Measurements from ENCODE around the gene SSPN.

SSPN gene

DNA sequence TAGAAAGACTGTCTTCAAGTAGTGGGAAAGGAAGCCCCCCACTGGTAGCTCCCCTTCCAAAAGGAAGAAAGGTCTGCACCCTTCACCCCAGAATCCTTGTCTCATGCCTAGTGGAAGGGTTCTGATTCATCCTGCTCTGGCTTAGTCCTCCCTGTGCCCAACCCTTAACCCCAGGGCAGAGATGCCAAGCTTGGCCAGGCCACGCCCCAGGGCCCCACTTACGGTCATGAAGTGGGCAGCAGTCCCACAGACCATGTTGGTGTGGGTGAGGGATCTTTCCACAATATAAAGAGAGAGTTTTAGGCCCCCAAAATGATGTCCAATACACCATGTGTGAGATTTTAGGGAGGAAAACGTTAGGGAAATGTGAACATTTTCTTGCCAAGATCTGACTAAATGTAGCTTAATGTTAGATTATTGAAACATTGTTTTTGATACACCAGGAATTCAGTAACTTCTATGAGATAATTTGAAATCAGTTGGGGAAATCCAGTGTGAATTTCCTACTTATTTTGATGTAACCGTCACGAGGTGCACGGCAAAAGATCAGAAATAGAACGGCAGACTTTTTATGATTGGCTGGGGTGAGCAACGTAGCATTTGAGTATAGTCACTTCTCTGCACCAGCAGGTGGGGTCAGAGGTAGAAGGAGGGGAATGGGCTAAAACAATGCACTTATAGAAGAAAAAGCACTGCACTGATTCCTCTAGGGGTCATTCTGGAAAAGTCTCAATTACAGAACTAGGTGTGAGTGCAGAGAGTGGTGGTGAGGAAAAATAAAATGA lies 8.2 kb upstream of the SSPN start:
- no peak for DNase-seq

DNA sequence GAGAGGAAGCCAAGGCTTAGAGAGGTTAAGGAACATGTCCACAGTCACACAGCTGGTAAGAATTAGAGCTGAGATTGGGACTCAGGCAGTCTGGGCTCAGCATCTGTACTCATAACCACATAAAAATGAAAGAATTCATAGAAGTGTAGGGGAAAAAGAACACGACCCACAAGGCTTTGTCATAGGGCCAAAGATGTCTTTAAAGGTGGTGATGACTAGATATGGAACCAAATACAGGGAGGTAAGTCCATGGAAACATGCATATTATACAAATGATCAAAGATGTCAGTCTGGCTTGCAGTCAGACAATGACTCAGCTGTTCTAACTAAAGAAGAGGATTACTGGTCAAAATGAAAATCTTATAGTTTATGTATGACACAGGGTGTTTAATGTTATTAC lies 7.2 kb upstream of the SSPN start:
- DNase-seq: no peak

DNA sequence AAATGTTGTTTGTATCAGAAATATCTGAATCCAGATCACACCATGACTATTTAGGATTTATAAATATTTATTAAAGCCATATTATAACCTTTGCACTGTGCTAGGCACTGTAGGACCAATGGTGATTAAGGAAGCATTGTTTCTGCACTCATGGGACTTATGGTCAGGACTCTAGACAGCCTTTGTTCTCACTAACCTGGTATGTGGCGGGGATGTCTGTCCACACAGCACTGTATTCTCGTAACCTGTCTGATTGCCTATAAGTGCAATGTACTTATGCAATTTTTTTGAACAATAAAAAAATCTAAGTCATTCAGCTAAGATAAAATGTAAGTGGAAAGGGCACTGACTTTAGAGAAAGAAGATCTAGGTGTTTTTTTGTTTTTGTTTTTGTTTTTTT lies 6.7 kb upstream of the SSPN start:
- no peak for DNase-seq

DNA sequence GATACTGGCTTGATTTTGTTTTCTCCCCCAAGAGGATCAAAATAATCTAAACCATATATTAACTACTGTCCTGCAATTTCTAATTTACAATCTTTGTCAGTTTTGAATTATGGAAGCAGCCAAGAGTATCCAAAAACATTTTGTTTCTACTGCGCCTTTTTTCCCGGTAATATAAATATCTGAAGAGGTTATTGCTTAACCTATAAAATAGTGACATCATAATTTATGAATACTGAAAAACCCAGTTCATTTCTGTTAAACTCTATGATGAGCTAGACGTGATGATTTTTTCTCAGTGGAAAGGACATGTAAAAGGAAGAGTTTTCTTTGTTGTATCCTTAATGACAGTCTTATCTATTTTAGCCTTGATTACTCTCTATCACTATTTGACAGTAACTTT lies 3.2 kb upstream of the SSPN start:
- DNase-seq: no peak

DNA sequence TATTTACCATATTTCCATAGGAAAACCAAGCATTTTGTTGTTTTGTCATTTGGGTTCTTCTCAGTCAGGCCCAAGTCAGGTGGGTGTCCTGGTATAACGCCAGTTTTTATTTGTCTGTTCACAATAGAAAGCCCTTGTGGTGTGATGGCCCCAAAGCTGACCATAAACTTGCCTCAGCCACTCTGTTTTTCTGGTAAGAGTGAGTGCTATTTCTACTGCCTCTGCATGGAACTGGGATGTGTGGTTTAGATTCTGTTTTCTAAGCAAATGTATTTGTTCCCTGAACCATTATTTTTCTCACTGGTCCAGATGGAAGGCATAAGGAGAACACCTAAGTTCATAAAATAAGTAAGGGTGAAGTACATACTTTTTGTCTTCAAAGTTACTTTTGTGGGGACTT lies 1.8 kb upstream of the SSPN start:
- DNase-seq: no peak

DNA sequence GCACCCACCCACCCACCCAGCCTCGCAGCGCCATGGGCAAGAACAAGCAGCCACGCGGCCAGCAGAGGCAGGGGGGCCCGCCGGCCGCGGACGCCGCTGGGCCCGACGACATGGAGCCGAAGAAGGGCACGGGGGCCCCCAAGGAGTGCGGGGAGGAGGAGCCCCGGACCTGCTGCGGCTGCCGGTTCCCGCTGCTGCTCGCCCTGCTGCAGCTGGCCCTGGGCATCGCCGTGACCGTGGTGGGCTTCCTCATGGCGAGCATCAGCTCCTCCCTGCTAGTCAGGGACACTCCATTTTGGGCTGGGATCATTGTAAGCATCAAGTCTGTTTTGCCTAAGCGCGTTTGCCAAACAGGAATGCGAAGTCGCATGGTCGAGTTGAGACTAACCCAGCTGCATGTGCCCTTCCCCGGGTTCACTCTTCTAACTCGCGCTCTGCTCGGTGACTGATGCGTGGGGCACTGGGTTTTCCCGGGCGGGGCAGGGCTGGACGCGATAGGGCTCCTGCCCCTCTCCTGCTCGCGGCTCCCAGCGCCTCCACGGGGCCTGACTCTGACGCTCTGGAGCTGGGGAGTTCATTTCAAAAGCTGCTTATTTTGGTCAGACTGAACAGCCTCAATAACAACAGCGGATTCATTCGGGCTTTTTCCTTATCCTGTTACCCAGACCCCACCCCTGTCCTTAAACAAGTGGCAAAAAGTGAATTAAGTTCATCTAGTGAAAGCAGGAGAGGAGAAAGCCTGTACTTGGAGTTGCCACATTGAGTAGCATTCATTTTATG lies 458 bp downstream of the SSPN start:
- no peak for DNase-seq

DNA sequence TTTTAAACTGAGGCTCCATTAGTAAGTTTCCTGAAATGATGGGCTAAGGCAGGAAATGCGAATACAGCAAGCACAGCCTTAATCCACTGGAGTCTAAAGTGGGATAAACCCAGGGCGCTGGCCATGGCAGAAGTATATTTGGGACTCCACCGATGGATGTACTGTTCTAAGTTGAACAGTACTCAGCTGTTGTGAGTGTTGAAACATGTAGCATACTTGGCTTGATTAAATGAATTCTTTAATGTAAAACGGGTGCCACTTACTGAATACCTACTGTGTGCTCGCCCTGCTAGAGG lies 996 bp downstream of the SSPN start:
- no peak for DNase-seq

DNA sequence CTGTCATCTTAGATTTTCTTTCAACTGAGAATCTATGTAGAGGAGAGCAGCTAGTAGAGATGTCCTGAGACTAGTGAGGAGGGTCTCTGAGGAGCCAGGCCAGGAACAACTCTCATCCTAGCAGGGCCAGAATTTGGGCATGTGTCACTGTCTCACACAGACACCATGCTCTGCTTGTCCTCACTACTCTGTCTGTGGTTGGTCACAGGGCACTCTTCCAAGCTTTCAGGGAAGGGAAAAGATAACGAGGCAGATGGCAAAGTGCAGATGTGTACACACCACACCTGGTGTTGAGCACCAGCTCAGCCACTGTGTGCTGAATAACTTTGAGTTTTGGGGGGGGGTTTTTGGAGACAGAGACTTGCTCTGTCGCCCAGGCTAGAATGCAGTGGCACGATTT lies 2.5 kb downstream of the SSPN start:
- DNase-seq: no peak

DNA sequence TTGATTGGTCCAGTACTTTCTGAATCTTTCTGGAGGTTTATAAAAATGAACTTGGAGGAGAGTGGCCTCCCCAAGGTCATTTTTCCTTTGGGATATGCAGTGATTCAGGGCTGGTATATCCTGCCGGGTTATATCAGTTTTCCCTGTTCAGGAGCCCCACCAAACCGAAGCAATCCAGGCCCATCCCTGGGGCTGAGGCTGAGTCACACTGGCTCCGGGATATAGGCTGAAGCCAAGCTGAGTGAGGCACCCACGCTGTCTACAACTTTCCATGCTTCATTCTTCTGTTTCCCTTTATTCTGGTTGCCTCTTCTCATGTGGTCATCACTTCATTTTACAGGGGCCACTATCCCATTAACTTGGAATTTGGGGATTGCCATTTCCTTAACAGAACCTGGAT lies 3.4 kb downstream of the SSPN start:
- DNase-seq: no peak

DNA sequence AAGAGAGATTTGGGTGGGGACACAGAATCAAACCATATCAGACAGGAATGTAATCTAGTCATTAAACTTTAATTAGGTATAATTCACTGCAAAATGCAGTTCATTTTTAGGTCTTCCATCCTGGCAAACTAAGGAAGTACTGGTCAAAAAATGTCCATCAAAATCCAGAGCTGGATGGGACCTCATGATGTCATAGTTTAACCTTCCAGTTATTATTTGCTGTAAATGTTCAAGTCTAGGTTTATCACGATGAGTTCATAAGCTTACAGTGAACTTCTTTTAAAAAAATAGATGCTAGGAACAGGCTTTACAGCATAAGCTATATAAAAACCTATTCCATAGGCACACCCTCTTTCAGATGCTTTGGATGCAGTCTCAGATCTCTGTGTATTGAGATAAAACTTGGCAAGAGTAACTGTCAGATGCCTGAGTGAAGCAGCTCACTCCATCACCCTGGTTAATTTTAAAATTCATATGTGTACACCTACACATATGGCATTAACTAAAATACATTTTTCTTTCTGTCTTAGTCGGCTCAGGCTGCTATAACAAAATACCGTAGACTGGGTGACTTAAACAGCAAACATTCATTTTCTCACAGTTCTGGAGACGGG lies 7.9 kb downstream of the SSPN start:
- no peak for DNase-seq

DNA sequence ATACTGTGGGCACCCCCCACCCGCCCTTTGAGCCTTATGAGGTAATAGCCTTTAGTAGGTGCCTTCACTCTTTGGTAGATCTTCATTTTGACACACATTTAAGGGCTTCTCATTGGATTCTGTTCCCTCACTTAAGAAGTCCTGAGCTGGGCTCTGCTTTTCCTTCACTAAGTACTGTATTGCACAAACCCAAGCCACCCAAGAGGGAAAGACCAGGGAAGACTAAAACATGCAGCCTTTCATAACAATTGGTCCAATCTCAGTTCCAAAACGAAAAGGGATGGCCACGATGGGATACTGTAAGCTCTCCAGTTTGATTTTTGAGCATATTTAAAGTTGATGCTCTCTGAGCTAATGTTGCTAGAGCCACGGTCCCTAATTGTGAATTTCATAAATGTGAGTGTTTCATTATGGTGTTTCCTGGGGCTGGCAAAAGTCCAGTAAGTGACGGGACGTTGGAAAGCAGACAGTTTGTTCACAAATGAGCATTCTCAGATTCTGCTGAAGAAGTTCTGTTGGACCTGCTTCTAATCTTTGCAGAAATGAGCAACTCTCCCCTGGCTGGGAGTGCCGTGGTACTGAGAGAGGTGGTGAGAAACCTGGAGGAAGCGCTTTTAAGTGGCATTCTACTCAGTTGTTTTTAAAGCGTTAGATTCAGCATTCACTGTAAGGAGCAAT lies 9.4 kb downstream of the SSPN start:
- no peak for DNase-seq

DNA sequence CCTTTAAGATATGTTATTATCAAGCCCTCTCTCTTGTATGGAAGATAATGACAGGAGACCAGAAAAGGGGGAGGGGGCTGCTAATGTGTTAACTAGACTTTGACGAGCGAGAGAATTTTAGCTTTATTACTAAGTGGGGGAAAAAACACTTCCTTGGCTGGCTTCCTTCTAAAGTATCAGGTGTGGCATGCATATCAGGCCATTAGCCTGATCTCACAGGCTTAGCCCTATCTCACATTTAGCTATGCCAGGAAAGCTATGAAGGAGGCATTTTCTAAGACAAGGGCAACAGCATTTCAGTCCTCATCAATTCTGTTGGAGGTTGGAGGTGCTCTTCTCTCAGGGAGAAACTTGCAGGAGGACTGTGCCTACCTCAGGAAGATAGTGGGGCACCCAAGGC lies 9.9 kb downstream of the SSPN start:
- no peak for DNase-seq

DNA sequence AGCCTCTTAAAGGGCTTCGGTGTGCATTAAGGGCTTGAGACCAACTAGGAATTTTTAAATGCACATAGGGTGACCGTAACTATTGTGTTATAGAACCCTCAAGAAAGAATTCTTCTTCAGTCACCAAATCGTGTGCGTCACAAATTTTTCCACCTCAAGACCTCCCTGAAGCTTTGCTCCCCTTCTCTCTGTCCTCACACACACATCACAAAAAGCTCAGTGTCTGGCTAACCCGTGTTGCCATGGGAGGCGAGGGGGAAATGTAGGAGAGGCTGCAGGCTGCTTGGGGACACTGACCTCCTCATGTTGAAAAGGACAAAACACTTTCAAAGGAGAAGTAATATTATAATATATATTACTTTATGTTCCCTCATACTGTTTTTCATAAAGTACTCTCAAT lies 10.6 kb downstream of the SSPN start:
- no peak for DNase-seq

DNA sequence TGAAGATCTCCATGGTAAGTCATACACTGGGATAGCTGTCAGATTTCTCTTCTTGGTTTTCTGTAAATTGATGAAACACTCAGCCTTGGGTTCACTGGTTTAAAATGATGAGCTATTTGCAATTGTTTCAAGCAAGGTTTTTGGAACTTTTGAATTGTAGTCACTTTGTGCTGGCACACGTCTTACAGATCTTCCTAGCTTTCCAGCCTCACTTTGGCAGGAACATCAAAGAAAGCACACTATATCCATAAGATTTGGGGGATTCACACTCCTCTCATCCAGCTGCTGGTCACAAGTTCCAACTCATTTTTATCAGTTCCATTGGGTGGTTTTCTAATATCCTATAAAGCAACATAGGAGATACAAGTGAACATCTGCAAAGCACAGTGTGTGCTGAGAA lies 16.0 kb downstream of the SSPN start:
- DNase-seq: no peak

DNA sequence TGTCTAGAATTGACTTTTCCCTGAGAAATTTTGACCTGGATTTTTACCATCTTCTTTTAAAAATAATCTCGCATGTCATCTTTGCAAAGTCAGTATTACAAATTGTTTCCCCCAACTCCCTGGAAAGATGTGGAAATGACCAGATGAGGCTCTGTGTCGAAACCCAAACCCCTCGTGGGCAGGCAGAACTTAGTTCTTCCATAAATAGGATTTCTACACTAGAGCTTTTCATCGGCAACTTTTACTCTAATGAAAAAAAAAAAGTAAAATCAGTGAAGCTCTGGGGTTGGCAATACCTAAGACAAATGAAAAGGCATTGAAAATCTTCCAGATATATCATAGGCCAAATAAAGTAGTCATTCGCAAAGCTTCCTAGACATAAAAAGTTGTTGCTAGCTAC lies 17.0 kb downstream of the SSPN start:
- no peak for DNase-seq

DNA sequence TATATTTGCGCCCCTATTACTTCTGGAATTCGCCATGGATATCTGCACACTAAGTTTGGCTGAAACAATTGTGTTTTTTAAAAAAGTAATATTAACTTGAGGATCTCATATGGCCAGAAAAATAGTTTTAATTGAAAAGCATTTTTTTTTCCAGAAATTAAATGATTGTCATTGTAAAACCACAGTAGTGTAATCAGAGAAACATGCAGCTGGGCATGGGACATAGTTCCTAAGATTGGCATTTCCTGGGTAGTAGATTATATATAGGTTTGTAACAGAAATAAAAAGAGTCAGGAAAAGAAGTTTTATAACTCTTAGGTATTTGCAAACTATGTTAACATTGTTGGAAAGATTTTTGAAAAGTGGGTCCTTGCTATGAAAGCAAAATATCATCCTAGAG lies 17.6 kb downstream of the SSPN start:
- no peak for DNase-seq

DNA sequence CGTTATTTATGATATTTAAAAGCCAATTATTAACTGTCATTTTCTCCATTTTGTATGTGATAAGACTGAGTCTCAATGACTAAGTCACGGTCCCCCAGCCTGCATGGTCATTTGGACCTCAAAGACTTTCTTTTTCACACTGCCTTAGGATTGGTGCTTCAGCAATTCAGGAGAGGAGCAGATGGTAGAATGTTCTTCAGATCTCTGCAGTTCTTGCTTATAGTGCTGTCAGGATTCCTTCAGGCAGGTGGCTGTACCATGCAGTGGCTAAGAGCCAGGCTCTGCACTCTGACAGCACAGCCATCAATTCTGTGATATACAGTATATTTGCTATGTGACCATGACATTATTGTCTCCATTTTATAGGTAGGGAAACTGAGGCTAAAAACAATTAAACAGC lies 18.7 kb downstream of the SSPN start:
- DNase-seq: no peak

DNA sequence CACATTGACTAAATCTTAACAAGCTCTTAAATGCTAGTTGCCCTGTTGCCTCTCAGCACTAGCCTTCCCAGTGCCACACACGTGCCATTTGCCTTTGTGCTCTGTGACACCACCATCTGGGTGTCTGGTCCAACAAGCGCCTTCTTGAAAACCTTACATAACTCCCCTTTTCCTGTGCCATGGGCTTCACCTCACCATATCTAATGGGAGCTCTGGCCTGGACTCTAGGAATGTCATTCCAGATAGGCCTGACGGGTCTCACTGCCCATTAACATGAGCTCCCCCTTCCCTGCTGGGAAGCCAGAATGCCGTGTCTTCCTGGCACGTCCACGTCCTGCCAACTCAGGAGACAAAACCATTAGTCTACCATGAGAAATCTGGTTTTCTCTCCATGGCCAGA lies 24.4 kb downstream of the SSPN start:
- no peak for DNase-seq

DNA sequence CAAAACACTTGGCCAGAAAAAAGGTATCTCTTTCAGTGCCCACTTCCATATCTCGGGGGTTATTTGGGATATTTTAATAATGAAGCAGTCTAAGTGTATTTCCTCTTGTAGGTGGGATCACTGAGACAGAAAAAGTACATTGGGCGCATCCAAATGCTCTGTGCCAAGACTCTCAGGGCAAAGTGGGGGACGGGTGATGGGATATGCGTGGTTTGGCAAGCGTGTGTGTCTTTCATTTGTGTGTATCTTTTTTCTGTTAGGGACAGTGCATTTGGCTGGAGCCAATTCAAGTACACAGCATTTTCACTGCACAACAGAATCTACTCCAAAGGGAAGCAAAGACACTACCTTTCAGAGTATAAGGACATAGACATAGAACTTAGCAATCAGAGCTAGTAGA lies 29.3 kb downstream of the SSPN start:
- no peak for DNase-seq

DNA sequence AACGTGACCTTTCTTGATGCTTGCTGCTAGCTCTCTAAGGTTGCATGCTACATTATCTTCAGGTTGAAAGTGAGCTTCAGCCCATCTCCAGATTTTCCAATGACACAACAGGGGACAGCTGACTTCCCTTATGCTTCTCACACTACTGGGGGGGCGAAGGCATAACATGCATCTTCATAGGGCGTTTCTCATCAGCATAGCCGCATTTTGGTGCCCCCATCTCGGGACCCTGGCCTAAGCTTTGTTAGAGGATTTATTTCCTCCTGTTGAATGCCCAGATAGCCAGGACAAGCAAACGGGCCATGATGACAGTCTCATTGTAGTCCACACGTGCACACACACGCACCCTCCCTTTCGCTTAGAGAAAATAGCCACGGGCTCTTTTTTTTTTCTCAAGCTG lies 30.7 kb downstream of the SSPN start:
- DNase-seq: no peak

DNA sequence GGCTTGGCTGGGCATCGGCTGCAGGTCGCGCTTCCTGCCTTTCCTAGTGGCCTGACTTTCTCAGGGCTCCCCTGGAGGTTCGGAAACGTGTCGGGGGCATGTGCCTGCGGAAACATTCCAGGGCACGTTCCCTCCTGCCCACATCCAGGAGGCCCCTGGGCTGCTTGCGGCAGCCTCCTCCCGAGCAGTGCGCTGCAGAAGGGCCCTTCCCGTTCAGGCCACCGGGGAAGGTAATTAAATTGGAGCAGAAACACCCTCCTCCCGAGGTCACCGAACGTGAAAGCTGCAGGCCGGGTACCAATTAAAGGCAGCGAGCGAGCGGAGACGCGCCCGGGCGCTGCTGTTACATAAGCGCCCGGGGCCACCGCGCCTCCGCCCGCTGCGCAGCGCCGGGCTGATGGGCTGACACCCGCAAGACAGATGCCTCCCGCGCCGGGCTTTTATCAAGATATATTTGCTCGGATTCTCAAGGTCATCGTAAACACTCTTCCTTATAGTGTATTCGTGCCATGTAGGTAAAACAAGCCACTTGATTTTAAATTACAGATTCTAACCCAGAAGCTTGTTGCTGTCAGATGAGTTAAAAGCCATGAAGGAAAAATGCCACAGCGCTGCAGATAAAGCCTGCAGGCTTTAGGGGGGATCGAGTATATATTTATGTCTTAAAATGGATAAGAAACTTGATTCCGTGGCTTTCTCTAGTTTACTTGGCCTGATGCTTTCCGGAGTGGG lies 31.4 kb downstream of the SSPN start:
- no peak for DNase-seq

DNA sequence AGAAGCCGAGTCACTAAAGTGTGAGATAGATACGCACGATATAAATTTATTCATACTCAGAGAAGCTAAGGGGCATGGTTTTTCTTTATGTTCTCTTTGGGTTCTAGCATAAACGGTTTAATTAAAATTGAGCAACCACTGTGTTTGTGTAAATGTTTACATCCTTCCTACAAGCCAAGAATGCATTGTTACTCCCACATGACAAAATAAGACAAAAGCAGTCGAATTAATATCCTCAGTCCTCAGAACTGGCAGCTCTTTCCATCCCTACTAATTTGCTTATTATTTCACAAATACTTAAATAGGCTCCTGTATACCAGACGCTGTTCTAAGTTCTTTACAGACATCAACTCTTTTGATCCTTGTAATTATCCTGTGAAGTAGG lies 32.0 kb downstream of the SSPN start:
- no peak for DNase-seq

DNA sequence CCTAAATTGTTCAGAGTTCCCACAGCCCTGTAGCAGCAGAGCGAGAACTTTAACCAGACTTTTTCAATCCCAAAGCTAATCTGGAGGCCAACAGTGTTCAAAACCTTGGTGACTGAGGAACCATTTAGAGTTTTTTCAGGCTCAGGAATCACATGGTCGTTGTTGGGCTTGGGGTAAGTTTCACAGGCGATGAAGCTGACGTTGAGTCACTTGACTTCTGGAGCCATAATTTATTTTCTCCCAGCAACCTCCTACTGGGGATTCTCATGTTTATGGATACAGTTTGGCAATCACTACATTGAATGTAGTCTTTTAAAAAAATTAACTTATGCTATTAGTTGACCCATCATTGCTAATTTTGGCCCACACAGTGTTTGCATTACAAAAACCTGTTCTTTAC lies 34.5 kb downstream of the SSPN start:
- DNase-seq: no peak
